ENCODE data around the gene KCNK3.

- TF ChIP-seq CTCF (IDR thresholded peaks at IDR 0.05; ENCODE audit: insufficient read depth, low read depth, low read length): no peak
- TF ChIP-seq EZH2 (IDR thresholded peaks at IDR 0.05; ENCODE audit: insufficient read depth, low read length): no peak
Measured at GRCh38 chr2:26645762-26646161, 46.8 kb upstream of the KCNK3 start.

All from astrocyte (in vitro differentiated cells and primary cell).